Measurements from ENCODE around the gene SMIM17. TPM values are rescaled to one million over a fixed set of nuclear protein-coding genes. Genes with fewer than 3 reads are reported as not detected.

Gene SMIM17
- total and polyA plus RNA-seq, 7 donors: 0.10 to 0.21 TPM; not detected in 5

- intact Hi-C loops (cut with DNase I): no loop called here
- Histone ChIP-seq H3K4me3 (no peak overlapping the region), H3K9me3 (peaks cover 4% of the 10 kb centered on the region), H3K27me3 (ENCODE audit: insufficient read depth in 3 of 3, low read length in 2 of 3) (no peaks in the 10 kb centered on the region), H3K36me3 (ENCODE audit: insufficient read depth in 1 of 2, low read depth in 1 of 2) (peaks cover 0 to 8% of the 10 kb centered on the region in 2 donors), H3K27ac (no peak overlapping the region), H3K4me1 (no peaks in the 10 kb centered on the region)
- no peak for ATAC-seq
- 62 to 78% (median 70%) methylated on average over 6 of the region's 6 CpGs for WGBS, 3 donors
- DNase-seq: no peak
- no peak for TF ChIP-seq CTCF (IDR thresholded peaks at IDR 0.05)
Observed at GRCh38 chr19:56667311-56667870, 24.4 kb downstream of the SMIM17 start.

DNA sequence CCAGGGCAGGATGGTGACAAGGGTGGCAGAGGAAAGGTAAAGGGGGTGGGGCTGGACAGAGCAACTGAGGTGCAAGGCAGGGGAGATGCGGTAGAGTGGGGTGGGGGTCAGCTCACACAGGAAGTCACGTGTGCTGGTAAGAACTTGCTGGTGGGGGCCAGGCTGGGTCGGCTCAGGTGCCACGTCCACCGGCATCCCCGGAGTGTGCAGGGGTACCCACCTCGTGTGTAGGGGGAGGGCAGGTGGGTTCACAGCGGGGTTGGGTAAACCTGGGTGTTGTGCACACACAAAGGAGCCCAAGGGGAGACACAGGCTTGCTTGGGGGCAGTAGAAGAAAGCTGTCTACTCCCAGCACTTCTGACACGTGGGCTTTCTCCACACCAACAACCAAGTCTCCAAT, 25.7 kb downstream of the SMIM17 start:
- Histone ChIP-seq H3K27ac (no peak overlapping the region), H3K4me1 (no peaks in the 10 kb centered on the region), H3K36me3 (ENCODE audit: insufficient read depth in 1 of 2, low read depth in 1 of 2) (peaks cover 0 to 7% of the 10 kb centered on the region in 2 donors), H3K9me3 (peaks cover 4% of the 10 kb centered on the region), H3K4me3 (no peak overlapping the region), H3K27me3 (ENCODE audit: insufficient read depth in 3 of 3, low read length in 2 of 3) (no peaks in the 10 kb centered on the region)
- no peak for TF ChIP-seq CTCF (IDR thresholded peaks at IDR 0.05)
- intact Hi-C loops (cut with DNase I): no loop called here
- ATAC-seq (no peak), DNase-seq (no peak)
- WGBS, 3 donors: 85 to 91% (median 89%) methylated on average over 8 to 9 of the region's 9 CpGs

DNA sequence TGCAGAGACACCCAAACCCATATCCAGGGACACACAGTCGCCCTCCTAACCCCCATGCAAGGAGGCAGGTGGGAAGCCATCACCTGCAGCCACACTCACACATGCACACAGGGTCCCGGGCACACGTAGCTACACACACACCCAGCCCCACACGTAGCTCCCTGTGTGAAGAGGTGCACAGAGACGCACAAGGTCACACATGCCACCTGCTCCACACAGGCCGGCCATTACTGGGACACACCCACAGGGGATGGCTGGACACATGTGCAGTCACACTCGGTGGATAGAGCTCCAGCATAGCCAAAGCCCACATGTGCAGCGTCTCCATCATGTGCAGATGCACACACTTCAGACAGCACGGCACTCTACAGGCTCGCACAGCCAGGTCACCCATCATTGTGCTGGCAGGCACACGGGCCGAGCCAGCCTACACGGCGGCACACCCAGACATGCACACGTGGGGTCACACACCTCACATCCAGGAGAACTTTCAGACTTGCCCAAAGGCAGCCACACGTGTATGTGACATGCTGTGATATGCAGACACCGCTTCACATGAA, 27.5 kb downstream of the SMIM17 start:
- 69 to 79% (median 71%) methylated on average over 17 of the region's 17 CpGs for WGBS, 3 donors
- no peak for DNase-seq
- no peak for TF ChIP-seq CTCF (IDR thresholded peaks at IDR 0.05)

GRCh38 chr19:56670961-56671612, 28.1 kb downstream of the SMIM17 start:
- Histone ChIP-seq H3K9me3 (no peaks in the 10 kb centered on the region), H3K4me1 (no peaks in the 10 kb centered on the region), H3K27ac (no peak overlapping the region), H3K36me3 (ENCODE audit: insufficient read depth in 1 of 2, low read depth in 1 of 2) (no peaks in the 10 kb centered on the region), H3K27me3 (ENCODE audit: insufficient read depth in 3 of 3, low read length in 2 of 3) (no peaks in the 10 kb centered on the region), H3K4me3 (peak overlapping the region; percentile 82)
- no peak for DNase-seq
- intact Hi-C loops (cut with DNase I): no loop called here
- 23 to 26% (median 23%) methylated on average over 34 to 35 of the region's 35 CpGs for WGBS, 3 donors
- peak in 3 of 4 donors; percentile 5 to 40 (median 19) for ATAC-seq
- TF ChIP-seq CTCF (IDR thresholded peaks at IDR 0.05): no peak

More for the DNA sequence above, 27.5 kb downstream of the SMIM17 start:
- Histone ChIP-seq H3K27ac (no peak overlapping the region), H3K27me3 (ENCODE audit: insufficient read depth in 3 of 3, low read length in 2 of 3) (no peaks in the 10 kb centered on the region), H3K9me3 (no peaks in the 10 kb centered on the region), H3K36me3 (ENCODE audit: insufficient read depth in 1 of 2, low read depth in 1 of 2) (no peaks in the 10 kb centered on the region), H3K4me3 (peak overlapping the region; percentile 82), H3K4me1 (no peaks in the 10 kb centered on the region)
- intact Hi-C loops (cut with DNase I): no loop called here
- no peak for ATAC-seq
